NCI-H2171 treated with DMSO at 0.1 percent for 48 hours (cell line): ENCODE measurements around the gene INHBA.

Source experiments
- DNase-seq: peaks from one replicate; lab custom pipeline; 2025; lab: John Stamatoyannopoulos, UW

Gene INHBA

DNA sequence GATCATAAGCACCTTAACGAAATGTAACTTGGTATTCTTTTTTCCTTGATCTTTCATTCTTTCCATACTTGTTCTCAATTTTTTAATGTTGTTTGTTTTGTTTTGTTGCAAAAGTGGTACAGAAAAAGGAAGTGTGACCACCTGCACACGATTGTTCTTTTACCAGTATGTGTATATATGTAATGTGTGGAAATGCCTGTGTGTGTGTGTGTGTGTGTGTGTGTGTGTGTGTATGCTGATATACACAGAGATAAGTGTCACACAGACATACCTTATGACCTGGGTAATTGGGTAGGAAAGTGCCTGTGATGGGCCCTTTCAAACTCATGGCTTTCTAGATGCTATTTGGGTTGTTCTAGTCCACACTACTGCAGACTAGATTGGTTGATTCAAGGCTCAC is 14.0 kb downstream of the INHBA start:
- DNase-seq = no peak

DNA sequence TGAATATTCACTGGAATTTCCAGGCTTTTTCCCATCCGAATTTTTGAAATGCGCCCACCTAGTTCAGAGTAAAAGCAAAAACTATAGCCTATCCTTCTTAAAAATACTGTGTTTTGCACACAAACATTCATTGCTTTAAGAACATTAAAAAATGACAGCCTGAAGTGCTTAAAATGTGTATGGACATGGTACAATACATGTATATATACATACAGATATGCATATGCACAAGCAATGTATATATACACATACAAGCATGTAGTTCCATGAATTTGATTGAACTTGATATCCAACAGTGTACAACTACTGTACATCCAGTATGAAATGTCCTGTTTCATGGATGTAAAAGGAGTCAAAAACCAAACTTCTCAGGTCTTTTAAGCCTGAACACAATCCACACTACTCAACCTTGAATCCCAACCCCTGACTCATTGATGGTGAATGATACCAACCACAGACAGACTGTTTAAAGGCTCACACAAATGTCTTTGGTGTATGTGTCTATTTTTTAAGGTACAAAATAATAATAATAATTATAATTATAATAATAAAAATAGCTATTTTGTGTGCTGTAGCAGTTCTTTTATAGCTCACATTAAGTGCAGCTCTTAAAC is 14.8 kb downstream of the INHBA start:
- DNase-seq = no peak

- no peak for DNase-seq
Observed at GRCh38 chr7:41685684-41686083, 17.2 kb downstream of the INHBA start.

DNA sequence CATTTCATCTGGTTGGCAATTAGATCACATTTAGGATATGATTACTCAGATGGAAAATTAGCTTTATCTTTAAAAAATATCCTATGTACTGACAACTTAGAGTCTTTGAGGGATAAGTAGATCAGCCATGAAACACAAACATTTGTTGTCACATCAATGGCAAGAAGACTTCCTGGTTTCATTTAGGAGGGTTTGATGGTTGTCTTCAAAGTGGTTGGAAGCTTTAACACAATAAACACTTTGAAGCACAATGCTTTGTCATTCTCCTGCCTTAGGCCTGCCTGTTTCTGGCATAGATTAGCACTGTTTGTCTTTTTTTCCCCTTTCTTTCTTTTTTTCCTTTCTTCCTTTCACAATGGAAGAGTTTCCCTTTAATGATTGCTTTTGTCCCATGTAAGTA is 20.5 kb downstream of the INHBA start:
- DNase-seq = no peak

DNA sequence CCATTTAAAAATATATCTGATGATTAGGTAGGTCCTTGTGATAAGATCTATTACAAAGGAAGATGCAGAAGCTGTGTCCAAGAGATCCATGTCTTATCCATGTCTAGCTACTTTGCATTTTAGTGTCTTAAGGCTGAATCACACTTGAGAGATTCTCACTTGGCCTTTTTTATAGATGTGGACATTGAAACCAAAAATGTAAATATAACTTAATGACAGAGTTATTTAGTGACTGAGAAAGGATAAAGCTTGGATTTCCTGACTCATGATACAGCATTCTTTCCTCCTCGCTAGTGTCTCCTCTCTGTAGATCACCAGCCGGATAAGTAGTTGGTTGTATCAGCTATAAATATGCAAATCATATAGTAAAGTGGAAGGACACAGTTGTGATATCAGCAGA is 23.3 kb downstream of the INHBA start:
- no peak for DNase-seq

- no peak for DNase-seq
Observed at GRCh38 chr7:41674505-41675023, 28.3 kb downstream of the INHBA start.

DNA sequence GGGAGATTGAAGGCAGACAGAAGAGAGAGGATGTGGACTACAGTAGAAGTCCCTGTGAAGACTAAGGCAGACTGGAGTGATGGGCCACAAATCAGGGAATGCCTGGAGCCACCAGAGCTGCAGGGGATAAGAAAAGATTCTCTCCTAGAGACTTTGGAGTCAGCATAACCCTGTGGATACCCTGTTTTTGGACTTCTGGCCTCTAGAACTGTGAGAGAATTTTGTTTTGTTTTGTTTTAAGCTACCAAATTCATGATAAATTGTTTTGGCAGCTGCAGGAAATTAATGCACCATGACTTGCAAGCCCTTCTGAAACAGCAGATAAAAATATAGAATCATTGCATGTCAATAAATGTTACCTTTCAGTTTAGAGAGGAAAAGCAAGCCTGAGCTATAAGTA is 41.3 kb downstream of the INHBA start:
- no peak for DNase-seq

GRCh38 chr7:41659539-41659938 is 43.4 kb downstream of the INHBA start:
- no peak for DNase-seq

DNA sequence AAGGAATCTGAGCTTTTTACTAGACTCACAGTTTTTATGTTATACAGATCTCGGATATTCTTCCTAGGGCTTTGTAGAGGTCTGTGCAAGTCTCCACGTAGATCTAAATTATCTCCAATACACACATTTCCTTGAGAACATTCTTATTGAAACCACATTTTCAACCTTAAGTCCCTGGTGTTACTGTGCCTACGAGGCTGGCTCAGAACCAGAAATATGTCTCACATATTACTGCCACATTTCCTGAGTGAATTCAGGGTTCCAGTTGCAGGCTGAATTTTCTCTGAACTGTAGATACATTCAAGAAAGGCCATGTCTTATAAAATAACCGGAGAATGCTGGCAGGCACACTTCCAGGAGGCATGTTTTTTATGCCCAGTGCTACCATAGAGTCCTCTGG is 46.5 kb downstream of the INHBA start:
- no peak for DNase-seq

- no peak for DNase-seq
Observed at GRCh38 chr7:41655426-41655825, 47.5 kb downstream of the INHBA start.

DNA sequence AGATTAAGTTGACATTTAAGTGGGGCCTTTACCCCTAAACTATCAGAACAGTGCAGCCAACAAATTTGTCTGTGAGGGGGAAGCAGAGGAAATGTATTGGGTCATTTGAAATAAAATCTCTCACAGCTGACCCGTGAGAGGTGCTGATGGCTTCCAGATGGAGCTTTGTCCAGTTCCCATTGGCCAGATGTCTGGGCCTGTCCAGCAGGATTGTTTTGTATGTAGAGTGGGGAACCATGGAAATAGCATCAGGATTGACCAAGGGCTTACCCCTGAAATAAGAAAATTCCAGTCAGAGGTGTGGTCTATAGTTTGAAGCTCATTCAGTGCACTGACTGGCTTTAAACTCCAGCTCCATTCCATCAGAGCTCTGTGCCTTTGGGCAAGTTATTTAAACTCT is 50.6 kb downstream of the INHBA start:
- no peak for DNase-seq

DNA sequence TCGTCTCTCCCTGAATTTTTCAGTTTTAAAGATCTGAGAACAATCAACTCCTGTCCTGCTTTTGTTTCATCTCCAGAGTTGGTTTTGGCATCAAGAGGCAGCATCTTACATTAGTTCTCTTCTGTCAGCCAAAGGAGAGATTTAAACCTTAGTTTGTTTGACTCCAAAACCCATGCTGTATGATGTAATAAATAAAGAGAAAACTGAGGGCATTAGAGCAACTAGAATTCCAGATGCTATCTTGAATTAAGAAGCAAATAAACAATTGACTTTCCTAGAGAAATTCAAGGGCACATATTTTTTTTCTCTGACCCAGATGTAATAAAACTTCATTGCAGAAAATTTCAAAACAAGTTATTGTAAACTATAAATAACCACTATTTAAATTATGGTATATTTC is 54.4 kb downstream of the INHBA start:
- no peak for DNase-seq

DNA sequence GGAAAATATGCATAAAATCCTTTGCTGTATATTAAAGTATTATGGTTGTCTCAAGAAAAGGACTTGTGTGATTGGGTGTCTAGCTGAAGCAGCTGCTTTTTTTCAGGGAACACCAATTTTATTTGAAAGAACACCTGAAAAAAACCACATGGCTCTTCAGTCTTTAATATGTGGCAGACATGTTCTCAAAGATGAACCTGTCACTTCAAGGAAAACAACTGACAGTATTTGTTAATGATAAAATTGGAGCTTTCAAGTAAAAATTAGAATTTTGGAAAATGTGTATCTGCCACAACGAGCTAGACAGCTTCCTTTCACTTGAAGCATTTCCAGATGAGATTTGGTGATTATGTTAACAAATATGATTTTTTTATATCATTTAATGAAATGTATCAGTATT is 59.3 kb downstream of the INHBA start:
- DNase-seq = no peak

DNA sequence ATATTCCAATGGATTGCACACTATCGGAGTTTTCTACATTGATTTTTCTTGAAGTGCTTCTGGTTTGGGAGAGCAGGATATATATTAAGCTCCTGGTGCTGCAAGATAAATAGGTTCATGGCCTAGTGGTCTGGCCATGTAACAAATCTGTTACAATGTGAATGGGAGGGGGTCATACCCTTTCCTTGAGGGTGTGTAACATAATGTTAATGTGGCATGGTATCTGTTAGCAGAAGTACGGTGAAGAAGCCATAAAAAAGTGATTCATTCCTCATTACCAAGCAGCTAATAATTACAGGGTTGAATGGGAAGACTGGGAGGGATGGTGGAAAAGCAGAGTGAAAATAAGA is 61.2 kb downstream of the INHBA start:
- no peak for DNase-seq

- DNase-seq = peak; percentile 51
Observed at GRCh38 chr7:41641011-41641664, 61.8 kb downstream of the INHBA start.

DNA sequence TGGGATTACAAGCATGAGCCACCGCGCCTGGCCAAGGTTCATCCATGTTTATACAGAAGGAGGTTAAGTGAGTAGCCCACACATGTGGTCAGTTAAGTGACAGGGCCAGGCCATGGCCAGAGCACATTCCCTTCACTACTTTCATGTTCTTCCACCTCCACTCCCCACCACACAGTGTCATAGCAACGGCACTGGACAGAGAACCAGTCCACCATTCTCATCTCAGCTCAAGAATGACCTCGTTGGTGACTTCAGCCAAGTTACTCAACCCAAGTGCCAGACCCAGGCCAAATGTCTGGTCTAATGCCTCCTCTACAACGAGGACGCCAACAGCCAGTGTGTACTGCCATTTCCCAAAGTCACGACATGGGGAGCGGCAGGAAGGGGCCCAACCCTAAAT is 62.4 kb downstream of the INHBA start:
- no peak for DNase-seq

- no peak for DNase-seq
Observed at GRCh38 chr7:41637049-41637448, 65.8 kb downstream of the INHBA start.
